ENCODE results near the gene ASTN1.

Gene ASTN1

DNA sequence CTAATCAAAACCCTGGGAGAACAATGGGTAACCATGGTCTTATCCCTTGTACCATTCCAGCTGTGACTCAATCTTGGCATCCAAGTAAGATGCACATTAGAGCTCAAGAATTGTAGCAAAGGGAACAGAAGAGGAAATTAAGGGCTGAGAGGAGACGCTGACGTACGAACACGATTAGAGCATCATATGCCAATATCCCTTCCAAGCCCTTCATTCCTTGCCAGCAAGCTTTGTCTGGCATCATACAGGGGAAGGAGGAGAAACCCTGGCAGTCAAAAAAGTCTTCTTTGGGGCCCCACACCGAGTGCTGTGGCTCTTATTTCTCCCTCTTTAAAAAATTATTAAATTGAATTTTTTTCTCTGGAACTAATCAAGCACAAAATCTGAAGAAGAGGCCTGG lies 120.9 kb downstream of the ASTN1 start:
- no peak for DNase-seq (ENCODE audit: low read depth)

DNA sequence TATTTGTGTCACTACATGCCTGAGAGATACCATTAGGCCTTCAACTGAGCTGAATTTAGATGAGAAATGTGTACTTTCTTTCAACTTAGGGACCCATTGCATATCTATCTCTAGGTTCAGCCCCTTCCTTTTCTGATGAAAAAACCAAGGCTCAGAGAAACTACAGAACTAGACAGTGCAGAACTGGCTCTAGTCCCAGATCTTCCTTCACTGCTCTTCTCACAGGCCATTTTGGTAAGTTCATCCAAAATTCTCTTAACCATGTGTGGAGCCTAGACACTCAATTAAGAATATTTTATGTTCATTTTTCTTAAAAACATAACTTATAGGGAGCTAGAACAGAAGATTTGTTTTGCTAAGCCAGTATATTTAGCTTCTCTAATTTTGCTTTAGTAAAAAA lies 128.9 kb downstream of the ASTN1 start:
- DNase-seq (ENCODE audit: low read depth), result no peak

DNA sequence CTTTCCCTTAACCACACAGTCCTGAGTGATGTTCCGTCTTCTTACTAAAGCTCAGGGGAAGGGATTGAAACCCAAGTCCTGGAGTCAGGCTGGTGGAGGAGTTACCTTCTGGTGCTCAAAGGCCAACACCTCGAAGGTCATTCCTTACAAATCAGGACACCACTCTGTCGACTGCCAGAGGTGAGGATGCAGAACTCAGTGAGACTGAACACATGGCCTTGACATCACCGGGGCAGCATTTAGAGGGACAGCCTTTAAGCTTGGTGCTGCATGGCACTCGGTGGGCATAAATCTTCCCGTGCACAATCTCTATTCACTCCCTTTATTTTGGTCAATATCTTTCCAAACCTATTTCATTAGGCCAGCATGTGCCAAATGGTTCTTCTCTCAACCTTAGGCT lies 130.9 kb downstream of the ASTN1 start:
- DNase-seq (ENCODE audit: low read depth), result no peak

DNA sequence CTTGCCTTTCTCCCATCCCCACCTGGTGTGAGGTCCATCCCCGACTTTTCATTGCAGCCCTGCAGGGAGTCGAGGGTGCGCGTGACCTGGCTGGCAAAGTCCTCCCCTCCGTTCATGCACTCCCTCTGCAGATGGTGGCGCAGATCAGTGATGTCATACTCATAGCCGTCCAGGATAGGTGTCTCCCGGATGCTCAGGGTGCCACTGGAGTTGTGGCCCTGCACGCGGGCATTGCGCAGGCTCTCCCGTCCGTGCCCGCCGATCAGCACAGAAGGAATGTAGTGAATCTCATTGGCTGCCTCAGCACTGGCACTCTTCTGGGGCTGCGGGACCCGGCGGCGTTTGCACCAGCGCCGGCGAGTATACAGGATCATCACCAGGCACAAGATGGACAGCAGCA lies 132.1 kb downstream of the ASTN1 start:
- no peak for DNase-seq (ENCODE audit: low read depth)

DNA sequence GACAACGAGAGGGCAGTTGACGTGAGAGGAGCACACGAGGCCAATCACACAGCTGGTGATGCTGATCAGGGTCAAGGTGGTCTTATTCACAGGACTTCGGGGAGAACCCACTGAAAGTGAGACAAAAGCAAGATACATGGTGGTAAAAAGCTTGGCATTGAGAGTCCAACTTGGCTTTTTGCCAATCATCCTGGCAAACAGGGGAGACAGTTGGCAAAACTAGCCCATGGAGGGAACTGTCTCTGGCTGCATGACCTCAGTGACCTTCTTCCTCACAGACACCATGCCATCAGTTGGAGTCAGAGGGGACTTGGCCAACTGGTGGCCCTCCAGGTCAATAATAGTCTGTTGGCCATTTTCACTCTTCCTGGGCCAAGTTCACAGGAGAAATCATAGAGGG lies 139.9 kb downstream of the ASTN1 start:
- no peak for DNase-seq (ENCODE audit: low read depth)

DNA sequence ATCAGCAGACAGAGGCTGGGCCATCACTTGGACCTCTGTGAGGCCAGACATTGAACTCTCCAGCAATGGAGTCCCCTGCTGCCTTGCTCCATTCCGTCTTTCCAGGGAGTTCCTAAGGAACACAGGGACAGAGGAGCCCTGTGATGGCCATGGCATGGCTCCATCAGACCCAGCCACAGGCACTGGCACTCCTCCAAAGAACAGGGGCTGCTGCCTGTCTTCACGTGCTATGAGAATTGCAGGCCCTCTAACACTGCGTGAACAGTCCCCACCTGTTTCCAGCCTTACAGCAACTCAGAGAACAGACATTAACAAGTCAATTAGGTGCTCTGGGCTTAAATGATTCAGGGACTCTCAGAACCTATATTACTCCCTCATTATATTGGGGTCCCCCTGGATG lies 140.8 kb downstream of the ASTN1 start:
- DNase-seq (ENCODE audit: low read depth), result no peak

DNA sequence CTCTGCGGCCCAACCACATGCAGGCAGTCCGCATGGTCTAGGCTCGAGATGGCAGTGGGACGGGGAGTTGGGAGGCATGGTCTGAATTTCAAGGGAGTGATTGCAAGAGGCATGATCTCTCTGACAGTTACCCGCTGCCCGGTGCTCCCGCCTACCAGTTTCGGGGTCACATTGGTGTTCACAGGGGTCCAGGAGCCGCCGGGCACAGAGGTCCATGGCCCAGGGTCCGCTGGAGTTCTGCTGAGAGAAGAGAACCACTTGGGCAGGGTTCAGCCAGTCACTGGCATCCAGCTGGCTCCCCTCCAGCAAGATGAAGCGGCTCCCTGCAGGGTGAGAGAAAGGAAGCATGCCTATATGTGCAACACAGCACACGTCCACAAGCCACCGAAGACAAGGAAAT lies 141.3 kb downstream of the ASTN1 start:
- no peak for DNase-seq (ENCODE audit: low read depth)

DNA sequence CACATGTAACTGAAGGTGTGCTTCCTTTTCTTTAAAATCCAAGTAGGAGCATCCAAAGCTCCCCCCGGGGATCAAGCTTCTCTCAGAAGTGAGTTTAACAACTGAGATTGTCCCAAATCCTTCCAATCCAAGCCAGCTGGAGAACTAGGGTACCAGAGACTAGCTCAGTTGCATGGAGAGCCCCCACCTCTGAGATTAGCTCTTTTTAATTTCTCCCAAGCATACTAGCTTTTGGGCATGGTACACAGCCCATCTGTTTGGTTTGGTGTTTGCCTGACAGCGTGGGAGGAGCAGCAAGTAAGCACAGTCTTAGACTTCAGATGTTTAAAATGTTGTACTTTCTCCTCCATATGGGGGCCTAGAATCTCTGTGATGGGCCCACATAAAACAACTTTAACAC lies 142.8 kb downstream of the ASTN1 start:
- DNase-seq (ENCODE audit: low read depth), result no peak

DNA sequence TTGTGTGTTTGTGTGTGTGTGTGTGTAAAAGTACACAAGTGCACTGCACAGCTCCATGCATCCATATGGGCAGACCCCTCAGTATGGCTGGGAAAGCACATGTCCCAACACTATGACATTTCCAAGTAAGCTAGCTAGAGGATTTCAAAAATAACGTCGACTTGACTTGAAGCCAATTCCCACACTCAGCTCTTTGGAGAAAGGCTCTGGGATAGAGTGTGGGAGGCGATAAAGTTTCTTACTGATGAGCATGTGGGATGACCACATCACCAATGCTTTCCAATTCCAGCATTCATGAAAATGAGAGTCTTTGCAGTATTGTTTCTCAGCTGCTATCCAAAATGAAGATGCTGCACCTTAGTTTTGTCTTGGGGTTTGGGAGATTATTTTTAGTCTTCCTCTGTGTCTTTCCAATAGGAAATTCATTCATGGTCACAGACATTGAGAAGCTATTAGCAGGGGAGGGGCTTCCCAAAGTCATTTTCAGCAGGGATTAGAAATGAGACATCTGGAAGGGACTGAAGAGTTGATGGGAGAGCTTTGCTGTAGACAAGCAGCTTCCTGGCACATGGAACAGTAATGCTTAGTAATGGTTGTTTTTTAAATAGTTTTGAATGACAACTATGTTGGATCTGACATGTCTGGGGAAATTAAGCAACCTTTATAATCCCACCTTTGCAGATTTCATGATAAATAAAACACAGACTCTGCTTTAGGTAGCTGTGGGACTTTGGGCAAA lies 143.5 kb downstream of the ASTN1 start:
- DNase-seq (ENCODE audit: low read depth), result no peak

DNA sequence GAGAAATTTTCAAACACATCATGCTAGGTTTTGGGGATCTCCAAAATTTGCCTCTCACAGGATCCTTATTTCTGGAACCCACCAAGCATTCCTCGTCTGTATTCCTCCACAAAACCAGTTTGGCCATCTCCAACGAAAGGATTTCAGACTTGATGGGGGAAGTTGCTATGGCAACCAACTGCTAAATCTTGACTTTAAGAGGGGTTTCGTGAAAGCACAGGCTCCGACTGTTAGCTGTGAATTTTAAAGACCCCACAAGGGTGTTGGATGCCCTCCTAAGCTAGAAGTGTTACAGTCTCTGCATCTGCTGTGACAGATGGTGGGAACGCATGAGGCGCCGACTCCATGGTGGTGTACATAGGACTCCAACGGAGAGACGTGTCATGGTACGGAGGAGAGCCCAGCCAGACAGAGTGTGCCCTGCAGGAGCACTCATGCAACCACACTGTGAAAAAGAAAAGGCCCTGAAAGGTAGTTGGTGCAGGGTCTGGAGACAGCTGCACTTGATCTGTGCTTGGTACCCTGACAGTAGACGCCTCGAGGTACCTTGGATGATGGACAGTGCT lies 147.1 kb downstream of the ASTN1 start:
- no peak for DNase-seq (ENCODE audit: low read depth)

DNA sequence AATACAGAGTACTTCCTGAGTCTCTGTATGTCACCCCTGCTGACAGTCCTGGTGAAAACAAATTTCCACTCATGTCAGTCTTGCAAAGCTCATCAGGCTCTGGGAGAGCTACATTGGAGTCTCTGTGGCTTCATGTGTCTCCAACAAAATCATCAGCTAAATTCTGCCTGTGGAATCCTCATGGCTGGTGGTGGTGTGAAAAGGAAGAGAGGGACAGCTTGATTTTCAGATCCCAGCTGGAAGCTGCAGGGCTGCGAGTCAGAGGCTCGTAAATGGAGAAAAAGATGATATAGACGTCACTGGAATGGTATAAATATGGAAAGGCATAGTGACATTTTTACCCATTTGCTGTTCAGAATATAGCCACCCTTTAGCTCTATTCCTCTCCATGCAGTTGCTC lies 150.2 kb downstream of the ASTN1 start:
- no peak for DNase-seq (ENCODE audit: low read depth)

DNA sequence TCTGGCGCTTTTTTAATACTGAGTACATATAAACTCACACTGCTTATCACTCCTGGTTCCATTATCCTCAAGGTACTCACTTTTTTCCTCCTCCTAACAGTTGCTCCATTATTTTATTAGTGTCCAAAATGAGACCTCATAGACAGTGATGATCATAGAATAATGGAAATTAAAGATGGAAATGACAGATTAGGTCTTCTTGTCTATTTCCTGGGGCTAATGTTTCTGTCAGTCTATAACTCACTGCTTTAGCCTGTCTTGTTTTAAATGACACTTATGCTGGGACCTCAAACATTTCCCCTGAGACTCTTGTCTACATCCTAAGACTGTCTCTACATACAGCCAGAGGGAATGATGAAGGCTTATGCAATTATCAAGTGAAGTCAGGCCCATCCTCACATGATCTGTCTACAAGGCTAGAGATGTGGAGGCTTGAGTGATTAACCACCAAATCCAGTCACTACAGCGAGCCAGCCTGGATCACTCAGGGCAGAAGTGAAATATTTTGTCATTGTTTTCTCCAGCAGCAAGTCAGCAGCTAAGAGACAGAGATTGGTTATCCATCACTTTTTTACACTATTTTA lies 152.1 kb downstream of the ASTN1 start:
- no peak for DNase-seq (ENCODE audit: low read depth)

DNA sequence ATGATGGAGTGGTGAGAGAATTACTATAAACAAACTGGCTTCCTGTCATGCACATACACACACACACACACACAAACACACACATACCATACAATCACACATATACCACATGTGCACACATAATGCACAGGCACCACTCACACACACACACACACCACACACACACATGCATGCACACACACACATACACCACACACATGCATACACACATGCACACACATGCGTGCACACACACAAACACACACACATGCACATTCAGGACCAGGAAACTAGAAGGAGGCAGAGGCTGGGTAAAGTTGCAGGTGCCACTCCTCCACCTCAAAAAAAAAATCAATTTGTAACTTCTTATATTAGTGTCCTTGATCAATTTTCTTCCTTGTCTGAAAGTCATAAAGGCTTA lies 153.0 kb downstream of the ASTN1 start:
- no peak for DNase-seq (ENCODE audit: low read depth)

DNA sequence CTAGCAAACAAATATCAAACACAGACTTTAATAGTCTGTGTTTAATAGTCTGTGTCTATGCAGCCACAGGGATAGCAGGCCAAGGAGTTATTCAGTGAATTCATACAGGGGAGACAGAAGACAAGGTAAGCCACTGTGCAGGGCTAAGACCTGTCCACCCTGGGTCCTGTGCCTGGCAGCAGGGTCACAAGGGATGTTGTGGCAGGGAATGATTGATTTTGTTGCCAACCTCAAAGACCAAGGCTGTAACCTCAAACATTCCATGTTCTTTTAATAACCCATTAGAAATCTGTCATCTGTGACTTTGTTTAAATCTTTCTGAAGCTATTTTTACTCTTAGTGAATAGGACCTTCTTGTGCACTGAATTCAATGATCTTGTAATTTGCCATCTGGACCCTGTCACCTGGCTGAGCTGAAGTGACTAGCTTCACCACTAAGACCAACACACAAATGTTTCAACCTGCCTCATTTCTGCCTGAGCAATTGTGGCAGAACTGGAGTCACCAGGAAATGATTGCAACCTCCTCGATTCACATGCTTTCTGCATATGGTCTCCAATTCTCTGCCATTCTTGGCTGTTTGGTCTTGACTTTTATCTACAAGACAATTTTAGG lies 154.2 kb downstream of the ASTN1 start:
- no peak for DNase-seq (ENCODE audit: low read depth)

DNA sequence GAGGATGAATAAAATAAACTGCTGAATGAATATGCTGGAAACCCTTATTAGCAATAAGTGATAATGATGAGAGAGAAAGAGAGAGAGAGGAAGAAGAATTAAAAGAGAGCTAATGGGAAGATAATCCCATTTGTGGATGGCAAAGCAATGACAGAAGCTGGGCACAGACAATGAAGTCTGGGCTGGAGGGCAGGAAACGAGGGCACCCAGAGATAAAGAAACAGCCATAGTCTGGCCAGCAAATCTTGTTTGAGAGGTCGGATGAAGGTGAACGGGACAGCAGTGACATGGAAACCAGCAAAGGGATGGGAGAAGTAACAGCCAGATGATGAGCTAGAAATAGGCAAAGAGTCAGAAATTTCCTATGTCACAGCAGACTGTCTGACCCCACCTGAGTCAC lies 155.9 kb downstream of the ASTN1 start:
- no peak for DNase-seq (ENCODE audit: low read depth)

DNA sequence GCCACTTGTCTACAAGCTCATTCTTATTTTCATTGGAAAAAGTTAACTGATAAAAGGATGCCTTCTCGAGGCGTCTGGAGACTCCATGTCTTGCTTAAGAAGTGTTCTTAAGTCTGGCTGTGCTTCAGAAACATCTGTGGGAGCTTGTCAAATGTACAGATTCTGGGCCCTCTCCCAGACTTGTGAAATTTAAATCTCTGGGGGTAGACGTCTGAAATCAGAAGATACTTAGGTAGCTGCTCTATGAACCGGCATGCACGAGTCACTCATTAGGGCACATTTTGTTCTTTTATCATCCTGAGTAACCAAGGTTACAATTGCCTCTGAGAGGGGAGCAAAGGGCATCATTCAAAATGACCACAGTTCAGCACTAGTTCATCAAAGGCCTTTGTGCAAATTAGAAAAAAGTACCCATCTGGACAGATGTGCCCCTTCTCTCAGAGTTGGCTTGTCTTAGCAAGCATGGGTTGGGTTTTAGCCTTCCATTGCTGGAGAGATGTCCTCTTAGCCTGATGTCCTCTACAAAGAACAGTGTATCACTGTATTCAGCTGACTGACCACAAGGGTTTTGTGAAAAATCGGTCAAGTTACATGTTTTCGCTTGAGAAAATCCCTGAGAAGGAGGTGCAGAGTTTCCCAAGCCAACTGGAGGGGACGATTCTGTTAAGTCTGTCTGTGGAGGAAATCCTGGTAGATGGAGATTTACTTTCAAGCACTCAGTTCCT lies 156.9 kb downstream of the ASTN1 start:
- DNase-seq (ENCODE audit: low read depth), result no peak

DNA sequence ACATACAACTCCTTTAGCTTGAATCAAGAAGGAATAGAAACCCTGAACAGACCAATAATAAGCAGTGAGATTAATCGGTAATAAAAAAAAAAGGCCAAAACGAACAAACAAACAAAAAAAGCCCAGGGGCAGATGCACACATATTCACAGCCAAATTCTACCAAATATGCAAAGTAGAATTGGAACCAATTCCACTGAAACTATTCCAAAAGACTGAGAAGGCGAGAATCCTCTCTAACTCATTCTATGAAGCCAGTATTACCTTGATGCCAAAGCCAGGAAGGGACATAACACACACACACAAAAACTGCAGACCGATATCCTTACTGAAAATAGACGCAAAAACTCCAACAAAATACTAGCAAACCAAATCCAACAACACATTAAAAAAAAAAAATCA lies 161.6 kb downstream of the ASTN1 start:
- DNase-seq (ENCODE audit: low read depth), result no peak

DNA sequence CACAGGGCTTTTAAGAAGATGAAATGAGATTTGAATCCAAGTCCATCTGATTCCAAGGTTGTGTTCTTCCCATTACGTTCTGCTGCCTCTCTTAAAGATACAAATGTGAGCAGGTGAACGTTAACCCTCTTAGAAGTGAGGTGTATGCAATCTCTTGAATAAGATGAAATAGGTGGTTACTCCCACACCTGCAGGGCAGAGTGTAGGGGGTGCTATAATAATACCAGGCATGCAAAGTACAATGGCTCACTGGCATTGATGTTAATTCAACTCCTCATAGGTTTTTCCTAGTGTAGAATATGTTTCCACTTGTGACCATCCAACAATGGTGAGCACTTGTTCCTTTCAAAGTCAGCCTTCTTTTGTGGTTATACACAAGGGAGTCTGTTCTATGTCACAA lies 163.0 kb downstream of the ASTN1 start:
- DNase-seq (ENCODE audit: low read depth), result no peak

DNA sequence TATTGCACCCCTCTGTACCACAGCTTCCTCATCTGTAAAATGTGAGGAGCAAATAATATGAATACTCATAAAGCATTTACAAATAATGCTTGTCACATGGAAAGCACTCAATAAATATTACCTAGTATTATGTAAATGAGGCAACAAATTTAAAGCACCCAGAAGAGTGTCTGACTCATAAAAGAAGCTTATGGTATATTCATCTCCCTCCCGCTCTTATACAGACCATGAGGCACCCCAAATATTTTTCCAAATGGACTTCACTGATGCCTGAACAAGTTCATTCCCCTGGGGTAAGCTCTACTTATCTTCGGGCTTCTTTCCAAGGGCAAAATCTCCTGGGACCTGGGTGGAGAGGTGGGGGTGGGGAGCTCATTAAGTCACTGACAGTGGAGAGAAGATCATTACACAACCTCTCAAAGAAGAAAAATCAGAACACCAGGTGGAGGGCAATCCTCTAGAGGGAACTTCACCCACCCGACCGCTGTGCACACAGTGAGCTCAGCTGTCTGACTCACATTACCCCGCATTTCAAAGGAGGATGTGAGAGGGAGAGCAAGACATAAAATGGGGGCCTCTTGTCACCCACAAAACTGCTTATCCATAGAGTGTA lies 166.2 kb downstream of the ASTN1 start:
- DNase-seq (ENCODE audit: low read depth), result no peak

DNA sequence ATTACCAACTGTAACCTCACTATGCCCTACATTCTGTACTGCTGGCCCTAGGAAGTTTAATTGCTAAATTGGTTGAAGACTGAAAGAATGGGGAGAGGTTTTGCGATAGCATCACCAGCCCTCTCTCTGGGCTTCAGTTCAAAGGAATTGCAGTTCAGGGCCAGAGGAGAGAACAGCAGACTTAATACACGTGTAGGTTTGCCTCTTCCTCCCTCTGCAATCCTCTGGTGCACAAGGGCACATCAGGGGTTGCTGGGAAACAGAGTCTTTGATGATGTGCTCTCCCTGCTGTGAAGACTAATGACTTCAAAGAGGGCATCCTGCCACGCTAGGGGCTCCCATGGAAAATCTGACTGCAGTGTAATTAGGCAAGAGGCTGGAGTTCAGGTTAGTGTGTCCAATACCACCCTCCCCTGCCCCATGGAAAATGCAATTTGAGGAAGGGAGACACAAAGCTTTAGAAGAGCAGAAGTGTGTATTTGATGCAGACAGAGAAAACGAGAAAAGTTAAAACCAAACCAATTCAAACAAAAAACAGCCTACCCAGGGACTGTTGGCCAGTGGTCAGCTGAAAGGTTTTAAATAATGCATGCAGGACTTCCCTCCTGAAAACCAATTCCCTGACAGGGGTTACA lies 167.9 kb downstream of the ASTN1 start:
- no peak for DNase-seq (ENCODE audit: low read depth)

DNA sequence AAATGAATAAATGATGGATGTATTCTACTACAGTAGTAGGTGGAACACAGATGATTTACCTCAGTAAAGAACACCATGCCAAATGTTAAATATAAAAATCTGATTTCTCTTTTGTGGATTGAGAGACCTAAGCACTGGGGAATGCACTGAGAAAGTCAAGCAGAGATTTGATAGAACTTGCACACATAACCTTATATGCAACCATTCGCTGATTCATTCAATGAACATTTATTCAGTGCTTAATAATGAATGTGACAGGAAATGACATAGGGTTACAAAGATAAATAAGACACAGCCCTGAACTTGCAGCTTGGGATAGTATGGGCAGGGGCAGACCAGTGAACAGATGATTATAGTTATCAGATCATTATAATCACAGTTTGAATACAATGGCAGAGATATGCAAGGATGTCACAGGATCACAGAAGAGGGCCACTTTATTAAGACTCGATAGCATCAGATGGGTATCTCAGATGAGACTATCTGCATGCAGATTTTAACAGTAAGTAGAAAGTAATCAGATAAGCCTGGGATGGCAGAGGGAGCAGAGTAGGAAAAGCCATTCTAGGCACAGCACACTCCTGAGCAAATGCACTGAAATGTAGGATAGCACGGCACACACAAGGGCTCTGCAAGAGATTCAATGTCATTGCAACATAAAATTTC lies 169.4 kb downstream of the ASTN1 start:
- no peak for DNase-seq (ENCODE audit: low read depth)
